ENCODE measurements around the gene OR8G1.

OR8G1 gene

DNA sequence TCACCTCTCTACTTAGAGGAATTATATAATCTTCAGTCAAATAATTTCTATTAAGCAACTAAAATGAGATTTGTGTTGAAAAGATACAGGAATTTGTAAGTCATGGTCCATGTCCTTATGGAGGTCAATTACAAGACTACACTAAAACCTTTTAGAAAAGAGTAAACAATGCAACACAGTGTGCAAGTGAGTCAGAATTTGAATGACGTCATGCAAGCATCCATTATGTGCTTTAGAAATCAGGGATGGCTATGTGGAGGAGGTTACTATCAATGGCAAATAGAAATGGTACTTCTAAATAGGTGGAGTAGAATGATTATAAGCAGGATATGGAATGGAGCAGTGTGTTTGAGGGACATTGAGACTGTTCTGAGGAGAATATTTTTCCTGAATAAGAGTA, 41.2 kb upstream of the OR8G1 start:
- TF ChIP-seq, protein P1, sequence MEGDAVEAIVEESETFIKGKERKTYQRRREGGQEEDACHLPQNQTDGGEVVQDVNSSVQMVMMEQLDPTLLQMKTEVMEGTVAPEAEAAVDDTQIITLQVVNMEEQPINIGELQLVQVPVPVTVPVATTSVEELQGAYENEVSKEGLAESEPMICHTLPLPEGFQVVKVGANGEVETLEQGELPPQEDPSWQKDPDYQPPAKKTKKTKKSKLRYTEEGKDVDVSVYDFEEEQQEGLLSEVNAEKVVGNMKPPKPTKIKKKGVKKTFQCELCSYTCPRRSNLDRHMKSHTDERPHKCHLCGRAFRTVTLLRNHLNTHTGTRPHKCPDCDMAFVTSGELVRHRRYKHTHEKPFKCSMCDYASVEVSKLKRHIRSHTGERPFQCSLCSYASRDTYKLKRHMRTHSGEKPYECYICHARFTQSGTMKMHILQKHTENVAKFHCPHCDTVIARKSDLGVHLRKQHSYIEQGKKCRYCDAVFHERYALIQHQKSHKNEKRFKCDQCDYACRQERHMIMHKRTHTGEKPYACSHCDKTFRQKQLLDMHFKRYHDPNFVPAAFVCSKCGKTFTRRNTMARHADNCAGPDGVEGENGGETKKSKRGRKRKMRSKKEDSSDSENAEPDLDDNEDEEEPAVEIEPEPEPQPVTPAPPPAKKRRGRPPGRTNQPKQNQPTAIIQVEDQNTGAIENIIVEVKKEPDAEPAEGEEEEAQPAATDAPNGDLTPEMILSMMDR (IDR thresholded peaks at IDR 0.05; ENCODE audit: control insufficient read depth, extremely low read depth, insufficient read depth), result no peak
- H3K4me3 ChIP-seq (ENCODE audit: low read depth, low read length), result no peak overlapping the region
- no peak for DNase-seq (ENCODE audit: low read depth)

DNA sequence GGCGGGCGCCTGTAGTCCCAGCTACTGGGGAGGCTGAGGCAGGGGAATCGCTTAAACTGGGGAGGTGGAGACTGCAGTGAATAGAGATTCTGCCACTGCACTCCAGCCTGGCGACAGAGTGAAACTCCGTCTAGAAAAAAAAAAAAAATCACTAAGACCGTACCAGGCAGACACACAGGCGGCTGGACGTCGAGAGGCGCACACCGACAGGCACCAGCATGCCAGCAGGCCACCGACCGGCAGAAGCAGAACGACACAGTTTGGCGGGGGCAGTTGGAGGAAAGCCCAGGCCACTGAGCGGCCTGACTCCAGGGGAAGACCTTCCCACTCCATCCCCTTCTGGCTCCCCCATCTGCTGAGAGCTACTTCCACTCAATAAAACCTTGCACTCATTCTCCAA, 40.2 kb upstream of the OR8G1 start:
- no peak overlapping the region for H3K4me3 ChIP-seq (ENCODE audit: low read depth, low read length)
- TF ChIP-seq, protein P1 (IDR thresholded peaks at IDR 0.05; ENCODE audit: control insufficient read depth, extremely low read depth, insufficient read depth), result no peak
- no peak for DNase-seq (ENCODE audit: low read depth)

DNA sequence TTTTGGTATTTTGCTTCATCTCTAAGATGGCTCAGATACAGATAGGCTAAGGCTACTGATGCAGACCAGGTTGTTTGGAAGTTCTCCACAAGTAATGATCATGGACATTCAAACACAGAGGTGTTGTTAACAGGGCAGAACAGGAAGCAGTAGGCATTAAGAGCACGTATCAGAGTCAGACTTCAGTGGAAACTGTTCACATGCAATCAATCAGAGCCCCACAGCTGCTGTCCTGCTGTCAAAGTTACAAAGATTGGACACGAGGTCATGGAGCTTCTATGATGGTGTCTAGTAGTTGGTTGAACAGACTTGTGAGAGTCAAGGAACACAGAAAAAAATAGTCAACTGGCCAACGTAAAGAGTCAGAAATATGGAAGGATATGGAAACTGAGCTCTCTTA, 37.9 kb upstream of the OR8G1 start:
- TF ChIP-seq, protein P1 (IDR thresholded peaks at IDR 0.05; ENCODE audit: control insufficient read depth, extremely low read depth, insufficient read depth), result no peak
- DNase-seq (ENCODE audit: low read depth), result no peak
- H3K4me3 ChIP-seq (ENCODE audit: low read depth, low read length), result no peak overlapping the region

DNA sequence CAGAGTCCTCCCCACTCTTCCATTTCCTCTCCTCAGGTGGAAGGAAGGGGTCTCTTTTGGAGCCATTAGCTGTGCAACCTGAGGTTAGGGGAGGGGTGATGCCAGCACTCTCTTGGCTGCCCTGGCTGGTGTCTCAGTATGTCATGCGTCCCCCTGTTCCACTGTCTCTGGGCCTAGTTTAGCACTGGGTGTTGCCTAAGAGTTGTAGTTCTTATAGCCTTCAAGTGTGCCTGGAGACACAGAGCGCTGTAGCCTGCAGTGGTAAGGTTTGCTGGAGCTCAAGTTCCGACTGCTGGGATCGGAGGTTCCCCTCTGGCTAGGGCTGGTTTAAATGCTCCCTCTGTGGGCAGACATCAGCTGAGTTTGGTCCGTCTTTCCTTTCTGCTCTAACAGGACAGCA, 36.9 kb upstream of the OR8G1 start:
- TF ChIP-seq, protein P1 (IDR thresholded peaks at IDR 0.05; ENCODE audit: control insufficient read depth, extremely low read depth, insufficient read depth), result no peak
- no peak overlapping the region for H3K4me3 ChIP-seq (ENCODE audit: low read depth, low read length)
- DNase-seq (ENCODE audit: low read depth), result no peak

DNA sequence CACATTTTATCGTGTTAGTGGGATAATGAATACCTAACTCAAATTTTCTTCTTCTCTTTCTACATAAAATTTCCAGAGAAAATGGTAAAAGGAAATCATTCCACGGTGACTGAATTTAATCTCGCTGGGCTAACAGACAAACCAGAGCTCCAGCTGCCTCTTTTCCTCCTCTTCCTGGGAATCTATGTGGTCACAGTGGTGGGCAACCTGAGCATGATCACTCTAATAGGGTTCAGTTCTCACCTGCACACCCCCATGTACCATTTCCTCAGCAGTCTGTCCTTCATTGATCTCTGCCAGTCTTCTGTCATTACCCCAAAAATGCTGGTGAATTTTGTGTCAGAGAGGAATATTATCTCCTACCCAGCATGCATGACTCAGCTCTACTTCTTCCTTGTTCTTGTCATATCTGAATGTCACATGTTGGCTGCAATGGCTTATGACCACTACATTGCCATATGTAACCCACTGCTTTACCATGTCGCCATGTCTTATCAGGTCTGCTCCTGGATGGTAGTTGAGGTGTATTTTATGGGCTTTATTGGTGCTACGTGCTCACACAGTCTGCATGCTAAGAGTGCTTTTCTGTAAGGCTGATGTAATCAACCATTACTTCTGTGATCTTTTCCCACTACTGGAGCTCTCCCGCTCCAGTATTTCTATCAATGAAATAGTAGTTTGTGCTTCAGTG, 33.6 kb upstream of the OR8G1 start:
- TF ChIP-seq, protein P1 (IDR thresholded peaks at IDR 0.05; ENCODE audit: control insufficient read depth, extremely low read depth, insufficient read depth), result no peak
- no peak overlapping the region for H3K4me3 ChIP-seq (ENCODE audit: low read depth, low read length)
- no peak for DNase-seq (ENCODE audit: low read depth)

DNA sequence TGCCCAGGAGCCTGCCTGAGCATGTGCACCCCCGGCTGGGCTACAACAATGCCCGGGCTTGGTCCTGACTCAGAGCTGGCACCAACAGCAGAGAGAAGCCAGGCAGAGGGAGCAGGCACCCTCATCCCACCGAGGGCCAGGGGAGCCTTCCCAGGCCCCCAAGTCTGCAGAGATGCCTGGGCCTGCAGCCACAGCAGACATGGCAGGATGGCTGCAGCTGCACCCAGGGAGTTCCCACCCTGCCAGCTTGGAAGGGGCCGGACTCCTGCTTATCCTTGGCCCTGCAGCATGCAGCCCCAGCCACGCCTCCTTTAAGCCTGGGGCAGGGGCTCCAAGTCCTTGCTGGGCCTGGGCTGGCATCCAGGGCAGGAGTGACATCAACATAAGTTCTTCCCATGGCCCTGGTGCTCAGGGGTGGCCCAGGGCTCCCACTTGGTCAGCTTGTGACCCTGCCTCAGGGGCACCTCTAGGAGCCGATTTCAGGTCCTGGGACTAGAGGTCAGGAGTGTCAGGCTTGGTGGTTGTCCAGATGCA, 31.0 kb upstream of the OR8G1 start:
- no peak overlapping the region for H3K4me3 ChIP-seq (ENCODE audit: low read depth, low read length)
- TF ChIP-seq, protein P1 (IDR thresholded peaks at IDR 0.05; ENCODE audit: control insufficient read depth, extremely low read depth, insufficient read depth), result no peak
- no peak for DNase-seq (ENCODE audit: low read depth)

DNA sequence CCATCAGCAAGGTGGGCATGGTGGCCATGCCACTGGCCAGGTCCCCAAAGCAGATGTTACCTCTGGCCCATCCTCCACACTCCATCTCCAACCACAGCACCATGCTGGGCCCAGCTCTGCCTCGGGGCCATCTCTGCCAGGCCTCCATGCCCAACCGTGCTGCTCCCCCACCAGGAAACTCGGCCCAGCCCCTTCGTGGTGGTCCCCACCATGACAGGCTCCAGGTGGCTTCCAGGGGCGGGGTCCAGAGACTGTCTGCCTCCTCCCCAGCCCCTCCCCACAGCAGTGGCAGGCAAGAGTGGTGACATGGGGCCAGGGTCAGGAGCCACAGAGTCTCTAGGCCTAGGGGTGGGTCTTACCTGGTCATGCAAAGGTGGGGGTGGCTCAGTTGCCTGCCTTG, 30.5 kb upstream of the OR8G1 start:
- no peak for DNase-seq (ENCODE audit: low read depth)
- TF ChIP-seq, protein P1 (IDR thresholded peaks at IDR 0.05; ENCODE audit: control insufficient read depth, extremely low read depth, insufficient read depth), result no peak
- no peak overlapping the region for H3K4me3 ChIP-seq (ENCODE audit: low read depth, low read length)

Measured in LNCaP clone FGC (cell line).